ENCODE results near the gene MYOF. TPM values are rescaled to one million over a fixed set of nuclear protein-coding genes. Genes with fewer than 3 reads are reported as not detected.
A peak's percentile ranks its signal among the peaks of the same experiment; 100 is the strongest.

MYOF gene
- total and polyA plus RNA-seq, 10 of the 15 experiments (the other 5 are each of a cell fraction or from before 2014, with no cell fraction given): 0.02 to 0.59 (median 0.17) TPM

DNA sequence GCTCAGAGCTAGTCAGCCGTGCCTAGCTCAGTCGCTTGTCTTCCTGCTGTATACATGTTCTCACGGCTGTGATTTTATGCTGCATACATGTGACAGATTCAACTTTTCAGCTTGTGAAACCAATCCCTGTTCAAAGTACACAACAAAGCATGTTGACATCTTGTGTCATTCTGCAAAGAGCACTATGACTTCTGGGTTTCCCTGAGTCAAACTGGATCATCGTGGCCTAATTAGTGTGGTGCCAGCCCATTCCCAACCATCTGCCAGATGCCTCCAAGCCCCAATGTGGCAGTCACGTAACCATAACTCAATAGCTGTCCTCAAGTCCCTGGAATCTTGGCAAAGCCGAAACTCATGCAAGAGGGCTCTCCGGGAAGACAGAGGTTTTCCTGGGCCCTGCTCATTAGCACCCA, 144.8 kb downstream of the MYOF start (continued):
- TF ChIP-seq, protein P1, sequence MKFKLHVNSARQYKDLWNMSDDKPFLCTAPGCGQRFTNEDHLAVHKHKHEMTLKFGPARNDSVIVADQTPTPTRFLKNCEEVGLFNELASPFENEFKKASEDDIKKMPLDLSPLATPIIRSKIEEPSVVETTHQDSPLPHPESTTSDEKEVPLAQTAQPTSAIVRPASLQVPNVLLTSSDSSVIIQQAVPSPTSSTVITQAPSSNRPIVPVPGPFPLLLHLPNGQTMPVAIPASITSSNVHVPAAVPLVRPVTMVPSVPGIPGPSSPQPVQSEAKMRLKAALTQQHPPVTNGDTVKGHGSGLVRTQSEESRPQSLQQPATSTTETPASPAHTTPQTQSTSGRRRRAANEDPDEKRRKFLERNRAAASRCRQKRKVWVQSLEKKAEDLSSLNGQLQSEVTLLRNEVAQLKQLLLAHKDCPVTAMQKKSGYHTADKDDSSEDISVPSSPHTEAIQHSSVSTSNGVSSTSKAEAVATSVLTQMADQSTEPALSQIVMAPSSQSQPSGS (IDR thresholded peaks at IDR 0.05; ENCODE audit: low read length): peak; percentile 45; the same call in 1 of the 2 replicates
- TF ChIP-seq GATAD2B (conservative IDR thresholded peaks at IDR 0.05; ENCODE audit: low read depth) (no peak), SRF (IDR thresholded peaks at IDR 0.05; ENCODE audit: low read depth in 2 of 2, low read length in 2 of 2) (no peak)

- SMC1A ChIA-PET (ENCODE audit: uncharacterized antibody, unreplicated experiment): no interaction called here
- no peak overlapping the region for H2AFZ ChIP-seq (ENCODE audit: control insufficient read depth, low read depth, low read length)
- H3K9ac ChIP-seq (ENCODE audit: control insufficient read depth, insufficient read depth, low read length): no peak overlapping the region
- RAD21 ChIA-PET (ENCODE audit: unreplicated experiment): interaction anchor here (1.0 kb wide), 1 partner anchor 226 kb away, joined by 3 read pairs; no protein-coding TSS in a partner anchor
- POLR2A ChIA-PET: no interaction called here
- H3K4me1 ChIP-seq (ENCODE audit: control insufficient read depth, insufficient read depth, low read length): no peaks in the 10 kb centered on the region
- DNase-seq (ENCODE audit: low read depth, low spot score) (no peak), FAIRE-seq (no peak), ATAC-seq (no peak)
- H3K27ac ChIP-seq (ENCODE audit: control insufficient read depth, insufficient read depth): peak overlapping the region; percentile 50
- no peaks in the 10 kb centered on the region; the same call in 2 of the 3 replicates for H3K9me3 ChIP-seq (replicated peaks; ENCODE audit: control insufficient read depth, insufficient read depth, low read length)
- BruUV-seq (replicated peaks): no TSS peak
- WGBS (ENCODE audit: insufficient coverage, insufficient replicate concordance, low lambda C conversion rate, missing lambda C conversion rate): 100% methylated on average over 1 of the region's 1 CpG
- H3K4me3 ChIP-seq: no peak overlapping the region
- intact Hi-C loops (cut with micrococcal nuclease; ENCODE audit: unreplicated experiment) (no loop called here), in situ Hi-C loops (cut with MboI) (no loop called here)
- H3K4me2 ChIP-seq (ENCODE audit: control insufficient read depth, insufficient read depth): no peak overlapping the region
- no peaks in the 10 kb centered on the region for H4K20me1 ChIP-seq (ENCODE audit: control insufficient read depth, insufficient read depth)
- CTCF ChIA-PET: interaction anchor here (0.9 kb wide), 1 partner anchor 10 kb away, joined by 3 read pairs; no protein-coding TSS in a partner anchor
- H3K79me2 ChIP-seq (ENCODE audit: control insufficient read depth, insufficient read depth, low read length): no peaks in the 10 kb centered on the region
- H3K27me3 ChIP-seq (replicated peaks in 1 of 2; ENCODE audit: control insufficient read depth in 2 of 2, insufficient read depth in 2 of 2, low read length in 1 of 2): no peaks in the 10 kb centered on the region
- H3K36me3 ChIP-seq (ENCODE audit: control insufficient read depth in 2 of 2, insufficient read depth in 2 of 2, low read length in 1 of 2): no peaks in the 10 kb centered on the region
- TF ChIP-seq ATF7 (IDR thresholded peaks at IDR 0.05; ENCODE audit: low read depth) (no peak), BCLAF1 (IDR thresholded peaks at IDR 0.05) (no peak), SUPT20H (IDR thresholded peaks at IDR 0.05; ENCODE audit: borderline replicate concordance, control insufficient read depth, low read depth, low read length) (no peak), ZNF24 (IDR thresholded peaks at IDR 0.05) (no peak), ZBED1 (IDR thresholded peaks at IDR 0.05; ENCODE audit: borderline replicate concordance) (no peak), STAT3 (IDR thresholded peaks at IDR 0.05; ENCODE audit: low read depth, low read length) (no peak), WRNIP1 (IDR thresholded peaks at IDR 0.05; ENCODE audit: borderline replicate concordance, low read depth, low read length) (no peak), ZNF217 (IDR thresholded peaks at IDR 0.05) (no peak), HDAC6 (IDR thresholded peaks at IDR 0.05; ENCODE audit: unreplicated experiment) (no peak), DPF2 (IDR thresholded peaks at IDR 0.05) (no peak), SMAD5 (IDR thresholded peaks at IDR 0.05; ENCODE audit: low read depth) (no peak)
- TF ChIP-seq, protein P2, sequence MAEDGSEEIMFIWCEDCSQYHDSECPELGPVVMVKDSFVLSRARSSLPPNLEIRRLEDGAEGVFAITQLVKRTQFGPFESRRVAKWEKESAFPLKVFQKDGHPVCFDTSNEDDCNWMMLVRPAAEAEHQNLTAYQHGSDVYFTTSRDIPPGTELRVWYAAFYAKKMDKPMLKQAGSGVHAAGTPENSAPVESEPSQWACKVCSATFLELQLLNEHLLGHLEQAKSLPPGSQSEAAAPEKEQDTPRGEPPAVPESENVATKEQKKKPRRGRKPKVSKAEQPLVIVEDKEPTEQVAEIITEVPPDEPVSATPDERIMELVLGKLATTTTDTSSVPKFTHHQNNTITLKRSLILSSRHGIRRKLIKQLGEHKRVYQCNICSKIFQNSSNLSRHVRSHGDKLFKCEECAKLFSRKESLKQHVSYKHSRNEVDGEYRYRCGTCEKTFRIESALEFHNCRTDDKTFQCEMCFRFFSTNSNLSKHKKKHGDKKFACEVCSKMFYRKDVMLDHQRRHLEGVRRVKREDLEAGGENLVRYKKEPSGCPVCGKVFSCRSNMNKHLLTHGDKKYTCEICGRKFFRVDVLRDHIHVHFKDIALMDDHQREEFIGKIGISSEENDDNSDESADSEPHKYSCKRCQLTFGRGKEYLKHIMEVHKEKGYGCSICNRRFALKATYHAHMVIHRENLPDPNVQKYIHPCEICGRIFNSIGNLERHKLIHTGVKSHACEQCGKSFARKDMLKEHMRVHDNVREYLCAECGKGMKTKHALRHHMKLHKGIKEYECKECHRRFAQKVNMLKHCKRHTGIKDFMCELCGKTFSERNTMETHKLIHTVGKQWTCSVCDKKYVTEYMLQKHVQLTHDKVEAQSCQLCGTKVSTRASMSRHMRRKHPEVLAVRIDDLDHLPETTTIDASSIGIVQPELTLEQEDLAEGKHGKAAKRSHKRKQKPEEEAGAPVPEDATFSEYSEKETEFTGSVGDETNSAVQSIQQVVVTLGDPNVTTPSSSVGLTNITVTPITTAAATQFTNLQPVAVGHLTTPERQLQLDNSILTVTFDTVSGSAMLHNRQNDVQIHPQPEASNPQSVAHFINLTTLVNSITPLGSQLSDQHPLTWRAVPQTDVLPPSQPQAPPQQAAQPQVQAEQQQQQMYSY (CRISPR knock-in tag; IDR thresholded peaks at IDR 0.05): no peak
- TF ChIP-seq, protein P3, sequence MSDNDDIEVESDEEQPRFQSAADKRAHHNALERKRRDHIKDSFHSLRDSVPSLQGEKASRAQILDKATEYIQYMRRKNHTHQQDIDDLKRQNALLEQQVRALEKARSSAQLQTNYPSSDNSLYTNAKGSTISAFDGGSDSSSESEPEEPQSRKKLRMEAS (IDR thresholded peaks at IDR 0.05; ENCODE audit: low read depth, low read length): no peak
Observed at GRCh38 chr10:93336678-93337077, 145.5 kb downstream of the MYOF start.

Data from GM12878 (cell line).